Mesenchymal stem cell (in vitro differentiated cells and primary cell): ENCODE measurements around the gene IMMP2L.

Source experiments
- DNase-seq: peaks from one replicate; pipeline ENCODE4 v3.0.0-alpha.2; 2013
- H2AFZ ChIP-seq: one replicate; pipeline ENCODE4 v1.6.1; 2013; ENCODE audit warnings: low read depth, mild to moderate bottlenecking, control low read depth, inconsistent platforms, low read length, moderate library complexity
- H2AK5ac ChIP-seq: 2 replicates; pipeline ENCODE4 v1.6.1; 2013; ENCODE audit warnings: low read length, moderate library complexity, mild to moderate bottlenecking, inconsistent platforms; ENCODE audit not compliant: severe bottlenecking
- H2BK120ac ChIP-seq: one replicate; pipeline ENCODE4 v1.6.1; 2013; ENCODE audit warnings: low read depth, mild to moderate bottlenecking, inconsistent platforms, low read length, moderate library complexity
- H2BK12ac ChIP-seq, 2 experiments: one replicate each; pipeline ENCODE4 v1.6.1; 2013; ENCODE audit warnings: inconsistent platforms in 2 of 2, low read length in 2 of 2, mild to moderate bottlenecking in 2 of 2, moderate library complexity in 2 of 2, control low read depth in 1 of 2
- H2BK15ac ChIP-seq: one replicate; pipeline ENCODE4 v1.6.1; 2013; ENCODE audit warnings: mild to moderate bottlenecking, low read depth, inconsistent platforms; ENCODE audit not compliant: poor library complexity, severe bottlenecking
- H2BK5ac ChIP-seq: 2 replicates; pipeline ENCODE4 v1.6.1; 2013; ENCODE audit warnings: low read depth, mild to moderate bottlenecking, low read length, control low read depth, inconsistent platforms; ENCODE audit not compliant: poor library complexity, severe bottlenecking
- H3K14ac ChIP-seq, 2 experiments: one replicate each; pipeline ENCODE4 v1.6.1; 2013; ENCODE audit warnings: inconsistent platforms in 2 of 2, low read length in 2 of 2, control low read depth in 1 of 2, mild to moderate bottlenecking in 1 of 2, moderate library complexity in 1 of 2
- H3K18ac ChIP-seq, 2 experiments: one replicate each; pipeline ENCODE4 v1.6.1; 2013; ENCODE audit warnings: inconsistent platforms in 2 of 2, low read length in 2 of 2, control low read depth in 1 of 2, low read depth in 1 of 2, mild to moderate bottlenecking in 1 of 2
- H3K23ac ChIP-seq, 2 experiments: one replicate each; pipeline ENCODE4 v1.6.1; 2013; ENCODE audit warnings: inconsistent platforms in 2 of 2, low read length in 2 of 2, mild to moderate bottlenecking in 2 of 2, moderate library complexity in 2 of 2, control low read depth in 1 of 2
- H3K27ac ChIP-seq: 2 replicates; pipeline ENCODE4 v1.5.1; 2013; ENCODE audit warnings: mild to moderate bottlenecking, moderate library complexity, low read length, control low read depth, inconsistent platforms; ENCODE audit not compliant: poor library complexity, severe bottlenecking
- H3K27me3 ChIP-seq, 2 experiments: 2 replicates each; pipeline versions ENCODE4 v1.6.1 to v1.7.0; 2013; ENCODE audit warnings: low read length in 2 of 2, mild to moderate bottlenecking in 2 of 2, moderate library complexity in 2 of 2, control low read depth in 1 of 2, inconsistent platforms in 1 of 2; ENCODE audit not compliant: control insufficient read depth in 1 of 2, insufficient read depth in 1 of 2
- H3K36me3 ChIP-seq, 2 experiments: 2 replicates each; pipeline versions ENCODE4 v1.6.1 to v1.7.0; 2013; ENCODE audit warnings: low read length in 2 of 2, control low read depth in 1 of 2, inconsistent platforms in 1 of 2, low read depth in 1 of 2, mild to moderate bottlenecking in 1 of 2; ENCODE audit not compliant: insufficient read depth in 2 of 2, control insufficient read depth in 1 of 2
- H3K4ac ChIP-seq, 2 experiments: one replicate each; pipeline ENCODE4 v1.6.1; 2013; ENCODE audit warnings: inconsistent platforms in 2 of 2, low read length in 2 of 2, mild to moderate bottlenecking in 2 of 2, moderate library complexity in 2 of 2, control low read depth in 1 of 2, low read depth in 1 of 2
- H3K4me1 ChIP-seq: 2 replicates; pipeline ENCODE4 v1.6.1; 2013; ENCODE audit warnings: low read depth, low read length, control low read depth; ENCODE audit not compliant: control insufficient read depth, insufficient read depth
- H3K4me2 ChIP-seq: 2 replicates; pipeline ENCODE4 v1.6.1; 2013; ENCODE audit warnings: low read length, mild to moderate bottlenecking, inconsistent platforms; ENCODE audit not compliant: poor library complexity, severe bottlenecking
- H3K4me3 ChIP-seq, 2 experiments: 2 replicates each; pipeline versions ENCODE4 v1.5.1 to v1.7.0; 2013; ENCODE audit warnings: low read length in 2 of 2, mild to moderate bottlenecking in 2 of 2, control low read depth in 1 of 2, low read depth in 1 of 2; ENCODE audit not compliant: insufficient read depth in 1 of 2
- H3K79me1 ChIP-seq: replicated peaks from 2 replicates; pipeline ENCODE4 v1.6.1; 2013; ENCODE audit warnings: mild to moderate bottlenecking, control low read depth, low read length, inconsistent platforms; ENCODE audit not compliant: poor library complexity, severe bottlenecking
- H3K9ac ChIP-seq: 2 replicates; pipeline ENCODE4 v1.7.0; 2013; ENCODE audit warnings: mild to moderate bottlenecking, low read length, moderate library complexity
- H3K9me3 ChIP-seq: 2 replicates; pipeline ENCODE4 v1.7.0; 2013; ENCODE audit warnings: mild to moderate bottlenecking, low read length; ENCODE audit not compliant: control insufficient read depth
- H4K8ac ChIP-seq: one replicate; pipeline ENCODE4 v1.6.1; 2013; ENCODE audit warnings: inconsistent platforms, mild to moderate bottlenecking, low read length, moderate library complexity
- H4K91ac ChIP-seq: one replicate; pipeline ENCODE4 v1.6.1; 2013; ENCODE audit warnings: mild to moderate bottlenecking, low read length, inconsistent platforms
- WGBS: methylation state at CpG from one replicate; pipeline ENCODE4 v1.1.7; 2013; ENCODE audit warnings: mixed read lengths; 5-methylcytosine and 5-hydroxymethylcytosine counted together

The IMMP2L gene

GRCh38 chr7:111051832-111052231 is 510.5 kb downstream of the IMMP2L start:
- H3K27ac ChIP-seq: no peak overlapping the region
- no peak overlapping the region for H3K4me3 ChIP-seq
- H4K8ac ChIP-seq: no peak overlapping the region
- H2BK120ac ChIP-seq: no peak overlapping the region
- no peaks in the 10 kb centered on the region for H3K36me3 ChIP-seq
- H3K9me3 ChIP-seq: no peaks in the 10 kb centered on the region
- no peak overlapping the region for H3K4ac ChIP-seq
- H3K4me2 ChIP-seq: no peak overlapping the region
- no peak overlapping the region for H3K18ac ChIP-seq
- no peak overlapping the region for H2AFZ ChIP-seq
- no peak overlapping the region for H3K23ac ChIP-seq
- H2BK5ac ChIP-seq: no peak overlapping the region
- no peak overlapping the region for H4K91ac ChIP-seq
- no peak overlapping the region for H2BK15ac ChIP-seq
- WGBS: 100% methylated on average over 1 of the region's 1 CpG
- no peaks in the 10 kb centered on the region for H3K27me3 ChIP-seq
- no peak overlapping the region for H2AK5ac ChIP-seq
- H3K79me1 ChIP-seq: no peaks in the 10 kb centered on the region
- DNase-seq: no peak
- peaks cover 1% of the 10 kb centered on the region for H3K4me1 ChIP-seq
- H3K14ac ChIP-seq: no peak overlapping the region
- H2BK12ac ChIP-seq: no peak overlapping the region
- H3K9ac ChIP-seq: no peak overlapping the region

- 20% methylated on average over 1 of the region's 2 CpGs for WGBS
- H3K14ac ChIP-seq: no peak overlapping the region
- no peaks in the 10 kb centered on the region for H3K27me3 ChIP-seq
- no peak overlapping the region for H2BK12ac ChIP-seq
- no peak overlapping the region for H2AFZ ChIP-seq
- DNase-seq: peak; percentile 6
- H3K4me3 ChIP-seq: no peak overlapping the region
- H3K9me3 ChIP-seq: no peaks in the 10 kb centered on the region
- no peak overlapping the region for H3K9ac ChIP-seq
- no peaks in the 10 kb centered on the region for H3K36me3 ChIP-seq
- H3K4ac ChIP-seq: no peak overlapping the region
- H3K79me1 ChIP-seq: no peaks in the 10 kb centered on the region
- no peak overlapping the region for H2BK120ac ChIP-seq
- H3K18ac ChIP-seq: no peak overlapping the region
- no peak overlapping the region for H3K23ac ChIP-seq
- no peak overlapping the region for H4K8ac ChIP-seq
- no peak overlapping the region for H4K91ac ChIP-seq
- no peak overlapping the region for H3K4me2 ChIP-seq
- no peak overlapping the region for H2BK15ac ChIP-seq
- H3K27ac ChIP-seq: no peak overlapping the region
- no peak overlapping the region for H2BK5ac ChIP-seq
- H3K4me1 ChIP-seq: peaks cover 1% of the 10 kb centered on the region
- no peak overlapping the region for H2AK5ac ChIP-seq
Observed at GRCh38 chr7:111050875-111051416, 511.3 kb downstream of the IMMP2L start.

- no peaks in the 10 kb centered on the region for H3K79me1 ChIP-seq
- peaks cover 1% of the 10 kb centered on the region for H3K4me1 ChIP-seq
- H3K23ac ChIP-seq: no peak overlapping the region
- no peak overlapping the region for H4K91ac ChIP-seq
- H2BK5ac ChIP-seq: no peak overlapping the region
- no peaks in the 10 kb centered on the region for H3K9me3 ChIP-seq
- H2BK15ac ChIP-seq: no peak overlapping the region
- no peak overlapping the region for H3K27ac ChIP-seq
- 82% methylated on average over 6 of the region's 7 CpGs for WGBS
- no peak overlapping the region for H2BK12ac ChIP-seq
- no peak overlapping the region for H3K4me2 ChIP-seq
- H3K27me3 ChIP-seq: no peaks in the 10 kb centered on the region
- no peak overlapping the region for H2AFZ ChIP-seq
- no peak for DNase-seq
- no peak overlapping the region for H3K9ac ChIP-seq
- H3K4ac ChIP-seq: no peak overlapping the region
- H2AK5ac ChIP-seq: no peak overlapping the region
- H2BK120ac ChIP-seq: no peak overlapping the region
- no peak overlapping the region for H3K18ac ChIP-seq
- H3K14ac ChIP-seq: no peak overlapping the region
- H3K4me3 ChIP-seq: no peak overlapping the region
- H4K8ac ChIP-seq: no peak overlapping the region
- no peaks in the 10 kb centered on the region for H3K36me3 ChIP-seq
Observed at GRCh38 chr7:111049971-111050680, 512.2 kb downstream of the IMMP2L start.

- Histone ChIP-seq H2AK5ac (no peak overlapping the region), H4K8ac (no peak overlapping the region), H3K79me1 (no peaks in the 10 kb centered on the region), H3K36me3 (no peaks in the 10 kb centered on the region), H2BK12ac (no peak overlapping the region), H2BK15ac (no peak overlapping the region), H3K9ac (no peak overlapping the region), H2AFZ (no peak overlapping the region), H4K91ac (no peak overlapping the region), H3K4me3 (no peak overlapping the region), H3K27me3 (no peaks in the 10 kb centered on the region), H3K27ac (no peak overlapping the region), H2BK5ac (no peak overlapping the region), H3K23ac (no peak overlapping the region), H3K18ac (no peak overlapping the region), H3K4ac (no peak overlapping the region), H3K9me3 (no peaks in the 10 kb centered on the region), H3K4me1 (no peaks in the 10 kb centered on the region), H3K14ac (no peak overlapping the region), H2BK120ac (no peak overlapping the region), H3K4me2 (no peak overlapping the region)
- 92% methylated on average over 3 of the region's 4 CpGs for WGBS
- DNase-seq: no peak
Observed at GRCh38 chr7:111047595-111047994, 514.7 kb downstream of the IMMP2L start.
